Fibroblast of pulmonary artery (primary cell): Measurements from ENCODE around the gene PURB.
"Not testable (repeated sequence)": the region's sequence is repeated elsewhere in the genome, so short reads cannot be mapped to it uniquely, and the experiment has no call there.

Experiments used
- DNase-seq: peaks from one replicate; pipeline ENCODE4 v3.0.0-alpha.2; 2010; ENCODE audit warnings: low read depth
- H3K4me3 ChIP-seq: replicated peaks from 2 replicates; pipeline ENCODE4 v1.5.1; 2011; ENCODE audit warnings: low read depth, mild to moderate bottlenecking, control low read depth, low read length, moderate library complexity
- CTCF ChIP-seq: IDR thresholded peaks from 2 replicates; pipeline ENCODE4 v1.5.1; 2011; ENCODE audit warnings: mild to moderate bottlenecking, control low read depth, low read length, inconsistent platforms; ENCODE audit errors: missing control alignments

Gene PURB

GRCh38 chr7:44852590-44852989 lies 32.7 kb downstream of the PURB start:
- no peak for DNase-seq
- no peak overlapping the region for H3K4me3 ChIP-seq
- TF ChIP-seq CTCF, result no peak

- no peak overlapping the region for H3K4me3 ChIP-seq
- no peak for TF ChIP-seq CTCF
- peak; percentile 38 for DNase-seq
These were observed 35.3 kb downstream of the PURB start for GRCh38 chr7:44849885-44850544.

DNA sequence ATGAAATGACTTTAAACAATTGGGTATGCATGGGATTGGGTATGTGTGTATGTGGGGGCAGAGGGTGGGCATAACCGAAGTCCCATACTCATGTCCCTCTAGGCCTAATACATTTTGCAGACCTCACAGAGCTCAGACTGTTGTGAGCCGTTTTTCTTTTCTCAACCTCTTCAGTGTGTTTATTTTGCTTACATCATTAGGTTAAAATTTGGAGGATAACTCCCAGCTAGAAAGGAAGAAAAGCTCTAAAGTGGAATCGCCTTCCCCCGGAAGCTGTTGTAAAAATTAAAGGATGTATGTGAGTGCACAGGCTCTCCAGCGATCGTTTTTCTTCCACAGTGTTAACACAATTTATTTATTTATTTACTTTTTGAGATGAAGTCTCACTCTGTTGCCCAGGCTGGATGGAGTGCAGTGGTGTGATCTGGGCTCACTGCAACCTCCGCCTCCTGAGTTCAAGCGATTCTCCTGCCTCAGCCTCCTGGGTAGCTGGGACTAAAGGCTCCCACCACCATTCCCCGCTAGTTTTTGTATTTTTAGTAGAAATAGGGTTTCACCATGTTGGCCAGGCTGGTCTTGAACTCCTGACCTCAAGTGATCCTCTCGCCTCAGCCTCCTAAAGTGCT lies 36.0 kb downstream of the PURB start:
- no peak overlapping the region for H3K4me3 ChIP-seq
- no peak for DNase-seq
- no peak for TF ChIP-seq CTCF

DNA sequence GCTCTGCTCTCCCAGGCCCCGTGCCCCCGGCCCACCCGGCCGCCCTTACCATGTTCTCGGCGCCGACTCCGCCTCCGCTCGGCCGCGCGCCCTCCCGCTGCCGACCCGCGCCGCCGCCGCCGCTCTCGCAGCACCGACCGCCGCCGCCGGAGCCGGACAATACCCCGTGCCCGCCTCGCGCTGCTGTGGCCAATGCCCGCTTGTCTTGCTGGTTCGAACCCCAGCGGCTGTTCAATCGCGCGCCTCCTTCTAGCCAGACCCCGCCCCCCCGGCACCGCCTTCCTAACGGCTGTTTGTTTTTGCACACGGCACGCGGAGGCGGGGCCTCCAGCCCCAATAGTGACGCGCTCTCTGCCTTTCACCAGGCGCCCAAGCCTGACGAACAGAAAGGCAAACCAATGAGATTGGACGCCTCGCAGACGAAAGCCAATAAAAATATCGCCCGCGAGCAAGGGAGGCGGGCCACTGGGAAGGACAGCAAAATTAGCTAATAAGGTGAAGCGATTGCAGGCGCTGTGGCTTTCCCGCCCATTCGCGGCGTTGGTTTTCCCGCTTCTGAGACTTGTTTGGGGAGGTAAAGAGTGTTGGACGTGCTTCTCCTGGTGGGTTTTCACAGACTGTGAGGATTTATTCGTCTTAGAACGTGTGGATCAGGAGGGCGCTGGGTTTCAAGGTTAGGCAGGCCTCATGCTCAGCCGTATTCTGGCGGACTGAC lies 37.3 kb downstream of the PURB start, which contains the start of gene H2AZ2:
Gene H2AZ2, minus strand, starts transcription at position 168 of the 715 bp plus-strand sequence. Its CDS starts 116 bp downstream, at position 52.
- H3K4me3 ChIP-seq, result peak within 1 kb of the TSS; percentile 95
- no peak for TF ChIP-seq CTCF
- peak; percentile 100 for DNase-seq

DNA sequence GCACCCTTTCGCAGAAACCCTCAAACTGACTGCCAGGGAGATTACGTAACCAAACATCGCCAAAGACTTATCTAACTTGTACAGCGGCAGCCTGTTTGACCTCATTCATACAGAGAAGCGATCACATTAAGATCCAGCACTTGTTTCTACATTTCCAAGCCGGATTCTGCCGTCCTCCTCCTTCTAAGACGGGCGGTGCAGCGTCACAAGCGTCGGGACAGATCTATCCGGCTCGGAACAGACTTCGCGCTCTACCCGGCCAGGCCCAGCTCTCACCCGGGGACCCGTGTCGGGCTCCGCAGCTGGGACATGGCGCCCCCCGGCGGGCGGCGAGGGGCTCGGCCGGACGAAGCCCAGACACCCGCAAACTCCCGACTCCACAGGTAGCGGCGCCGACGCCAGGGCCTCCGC lies 37.8 kb downstream of the PURB start:
- peak; percentile 52 for TF ChIP-seq CTCF
- peak; percentile 88 for DNase-seq
- H3K4me3 ChIP-seq, result peak overlapping the region; percentile 95

DNA sequence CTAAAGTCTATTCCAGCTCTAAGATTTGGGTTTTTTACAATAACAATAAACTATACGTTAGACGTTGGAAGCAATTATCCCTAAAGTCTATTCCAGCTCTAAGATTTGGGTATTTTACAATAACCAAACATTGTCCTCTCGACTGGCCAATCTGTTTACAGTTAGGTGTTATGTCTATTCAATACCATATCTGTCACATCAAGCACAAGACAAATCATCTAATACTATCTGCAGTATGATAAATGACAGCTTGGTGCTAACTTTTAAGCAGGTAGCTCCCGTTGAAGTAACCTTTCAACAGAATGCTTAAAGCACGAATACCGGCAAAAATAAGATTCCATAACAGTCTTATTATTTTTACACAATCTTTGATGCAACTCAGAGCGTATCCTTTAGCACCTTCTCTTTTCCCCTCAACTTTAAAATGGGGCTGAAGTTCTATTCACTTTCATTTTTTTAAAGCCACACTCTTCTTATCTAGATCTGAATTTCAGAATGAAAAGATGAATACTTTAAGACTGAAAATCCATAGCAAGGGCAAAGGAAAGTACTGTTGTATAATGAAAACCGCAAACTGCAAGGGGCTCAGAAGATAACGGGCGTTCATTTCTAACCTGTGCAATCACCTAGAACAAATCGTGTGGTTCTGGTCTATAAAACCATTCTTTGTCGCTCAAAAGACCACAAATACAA lies 38.4 kb downstream of the PURB start:
- no peak for TF ChIP-seq CTCF
- H3K4me3 ChIP-seq, result peak overlapping the region; percentile 95
- no peak for DNase-seq

DNA sequence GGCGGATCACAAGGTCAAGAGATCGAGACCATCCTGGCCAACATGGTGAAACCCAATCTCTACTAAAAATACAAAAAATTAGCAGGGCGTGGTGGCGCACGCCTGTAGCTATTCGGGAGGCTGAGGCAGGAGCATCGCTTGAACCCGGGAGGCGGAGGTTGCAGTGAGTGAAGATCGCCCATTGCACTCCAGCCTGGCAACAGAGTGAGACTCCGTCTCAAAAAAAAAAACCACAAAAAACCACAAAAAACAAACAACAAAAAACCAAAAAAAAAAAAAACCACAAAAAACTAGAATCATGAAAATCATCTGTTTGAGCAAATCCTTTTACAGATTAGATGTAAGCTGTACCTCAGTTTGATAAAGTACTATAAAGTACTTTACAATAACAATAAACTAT lies 38.9 kb downstream of the PURB start:
- peak overlapping the region; percentile 95 for H3K4me3 ChIP-seq
- not testable (repeated sequence) for DNase-seq
